Liver (tissue), 3 donors: ENCODE measurements around the gene KIFC1.

Source experiments
- GABPA ChIP-seq, 2 donors: IDR thresholded peaks in 1 of 2; conservative IDR thresholded peaks in 1 of 2; 2 replicates each; pipeline ENCODE4 v1.6.1; 2016; ENCODE audit warnings: antibody characterized with exemption in 2 of 2, mild to moderate bottlenecking in 1 of 2, moderate library complexity in 1 of 2
- RAD21 ChIP-seq, 2 donors: IDR thresholded peaks; 2 replicates each; pipeline ENCODE4 v1.6.1; 2016; ENCODE audit warnings: antibody characterized with exemption in 2 of 2, mild to moderate bottlenecking in 2 of 2
- YY1 ChIP-seq: IDR thresholded peaks from 2 replicates; pipeline ENCODE4 v1.6.1; 2016; ENCODE audit warnings: antibody characterized with exemption, mild to moderate bottlenecking
- TF ChIP-seq, protein P1 (sequence below): fragments of 150-350 bp; IDR thresholded peaks from 2 replicates; pipeline ENCODE4 v1.5.1; 2017; ENCODE audit warnings: improper control_type of control experiment, low read depth, low read length; ENCODE audit not compliant: missing input control
- TF ChIP-seq, protein P2 (sequence below): IDR thresholded peaks from 2 replicates; pipeline ENCODE4 v1.6.1; 2016; ENCODE audit warnings: antibody characterized with exemption
- donor health status: healthy.
- donor health status: healthy.

DNA sequence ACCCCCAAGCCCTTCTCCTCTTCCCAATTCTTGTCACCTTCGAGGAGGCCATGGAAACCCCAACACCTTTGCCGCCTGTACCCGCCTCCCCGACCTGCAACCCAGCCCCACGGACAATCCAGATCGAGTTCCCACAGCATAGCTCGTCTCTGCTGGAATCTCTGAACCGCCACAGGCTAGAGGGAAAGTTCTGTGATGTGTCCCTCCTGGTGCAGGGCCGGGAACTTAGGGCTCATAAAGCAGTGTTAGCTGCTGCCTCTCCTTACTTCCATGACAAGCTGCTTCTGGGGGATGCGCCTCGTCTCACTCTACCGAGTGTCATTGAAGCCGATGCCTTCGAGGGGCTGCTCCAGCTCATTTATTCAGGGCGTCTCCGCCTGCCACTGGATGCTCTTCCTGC lies 63.4 kb downstream of the KIFC1 start:
- TF ChIP-seq, protein P1, sequence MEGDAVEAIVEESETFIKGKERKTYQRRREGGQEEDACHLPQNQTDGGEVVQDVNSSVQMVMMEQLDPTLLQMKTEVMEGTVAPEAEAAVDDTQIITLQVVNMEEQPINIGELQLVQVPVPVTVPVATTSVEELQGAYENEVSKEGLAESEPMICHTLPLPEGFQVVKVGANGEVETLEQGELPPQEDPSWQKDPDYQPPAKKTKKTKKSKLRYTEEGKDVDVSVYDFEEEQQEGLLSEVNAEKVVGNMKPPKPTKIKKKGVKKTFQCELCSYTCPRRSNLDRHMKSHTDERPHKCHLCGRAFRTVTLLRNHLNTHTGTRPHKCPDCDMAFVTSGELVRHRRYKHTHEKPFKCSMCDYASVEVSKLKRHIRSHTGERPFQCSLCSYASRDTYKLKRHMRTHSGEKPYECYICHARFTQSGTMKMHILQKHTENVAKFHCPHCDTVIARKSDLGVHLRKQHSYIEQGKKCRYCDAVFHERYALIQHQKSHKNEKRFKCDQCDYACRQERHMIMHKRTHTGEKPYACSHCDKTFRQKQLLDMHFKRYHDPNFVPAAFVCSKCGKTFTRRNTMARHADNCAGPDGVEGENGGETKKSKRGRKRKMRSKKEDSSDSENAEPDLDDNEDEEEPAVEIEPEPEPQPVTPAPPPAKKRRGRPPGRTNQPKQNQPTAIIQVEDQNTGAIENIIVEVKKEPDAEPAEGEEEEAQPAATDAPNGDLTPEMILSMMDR, result no peak
- TF ChIP-seq RAD21 (IDR thresholded peaks at IDR 0.05), result no peak
- TF ChIP-seq, protein P2, sequence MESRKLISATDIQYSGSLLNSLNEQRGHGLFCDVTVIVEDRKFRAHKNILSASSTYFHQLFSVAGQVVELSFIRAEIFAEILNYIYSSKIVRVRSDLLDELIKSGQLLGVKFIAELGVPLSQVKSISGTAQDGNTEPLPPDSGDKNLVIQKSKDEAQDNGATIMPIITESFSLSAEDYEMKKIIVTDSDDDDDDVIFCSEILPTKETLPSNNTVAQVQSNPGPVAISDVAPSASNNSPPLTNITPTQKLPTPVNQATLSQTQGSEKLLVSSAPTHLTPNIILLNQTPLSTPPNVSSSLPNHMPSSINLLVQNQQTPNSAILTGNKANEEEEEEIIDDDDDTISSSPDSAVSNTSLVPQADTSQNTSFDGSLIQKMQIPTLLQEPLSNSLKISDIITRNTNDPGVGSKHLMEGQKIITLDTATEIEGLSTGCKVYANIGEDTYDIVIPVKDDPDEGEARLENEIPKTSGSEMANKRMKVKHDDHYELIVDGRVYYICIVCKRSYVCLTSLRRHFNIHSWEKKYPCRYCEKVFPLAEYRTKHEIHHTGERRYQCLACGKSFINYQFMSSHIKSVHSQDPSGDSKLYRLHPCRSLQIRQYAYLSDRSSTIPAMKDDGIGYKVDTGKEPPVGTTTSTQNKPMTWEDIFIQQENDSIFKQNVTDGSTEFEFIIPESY, result no peak
- TF ChIP-seq GABPA (IDR thresholded peaks at IDR 0.05 in 1 of 2, conservative IDR thresholded peaks at IDR 0.05 in 1 of 2), result no peak
- TF ChIP-seq YY1, result no peak
